ENCODE measurements around the gene PROK1.

Gene PROK1

GRCh38 chr1:110490791-110491451 is 40.0 kb downstream of the PROK1 start:
- peak; percentile 17 for DNase-seq

- DNase-seq, result no peak
Observed at GRCh38 chr1:110492573-110492972, 41.6 kb downstream of the PROK1 start.

GRCh38 chr1:110493059-110493699 is 42.2 kb downstream of the PROK1 start:
- DNase-seq, result no peak

- no peak for DNase-seq
Observed at GRCh38 chr1:110494036-110494435, 43.1 kb downstream of the PROK1 start.

- DNase-seq, result no peak
Observed at GRCh38 chr1:110494522-110495406, 43.8 kb downstream of the PROK1 start.

GRCh38 chr1:110495926-110496600 is 45.1 kb downstream of the PROK1 start:
- peak; percentile 89 for DNase-seq

- DNase-seq, result no peak
Observed at GRCh38 chr1:110498270-110498669, 47.3 kb downstream of the PROK1 start.

GRCh38 chr1:110501488-110502132 is 50.7 kb downstream of the PROK1 start:
- no peak for DNase-seq

- DNase-seq, result peak; percentile 51
Observed at GRCh38 chr1:110502402-110503151, 51.6 kb downstream of the PROK1 start.

GRCh38 chr1:110503471-110503870 is 52.5 kb downstream of the PROK1 start:
- no peak for DNase-seq

GRCh38 chr1:110504226-110504625 is 53.3 kb downstream of the PROK1 start:
- DNase-seq, result no peak

GRCh38 chr1:110505596-110505995 is 54.6 kb downstream of the PROK1 start:
- DNase-seq, result no peak

- DNase-seq, result no peak
Observed at GRCh38 chr1:110506541-110506940, 55.6 kb downstream of the PROK1 start.

Measured in hematopoietic multipotent progenitor cell treated with erythropoietin and hydrocortisone succinate and interleukin-3 and kit ligand, for 6 days (in vitro differentiated cells).